ENCODE measurements around the gene MISFA.

Gene MISFA

GRCh38 chr11:18600915-18601569 lies 1.5 kb downstream of the MISFA start:
- no peak for DNase-seq (ENCODE audit: low read depth in 1 of 2, low spot score in 1 of 2)
- Histone ChIP-seq H3K27me3 (ENCODE audit: insufficient read depth, poor library complexity, severe bottlenecking) (no peaks in the 10 kb centered on the region), H3K27ac (replicated peaks) (no peak overlapping the region), H3K4me3 (replicated peaks; ENCODE audit: insufficient read depth, low read length) (no peak overlapping the region)
- no peak for TF ChIP-seq REST (IDR thresholded peaks at IDR 0.05; ENCODE audit: insufficient replicate concordance, low read depth)
- no peak for TF ChIP-seq SPI1 (IDR thresholded peaks at IDR 0.05; ENCODE audit: borderline replicate concordance, low read depth)
- no peak for TF ChIP-seq POLR2AphosphoS5 (IDR thresholded peaks at IDR 0.05; ENCODE audit: low read depth)
- TF ChIP-seq GABPA (IDR thresholded peaks at IDR 0.05; ENCODE audit: low read depth): no peak
- TF ChIP-seq CTCF (IDR thresholded peaks at IDR 0.05; ENCODE audit: insufficient read depth, low read length): no peak

- TF ChIP-seq GABPA (IDR thresholded peaks at IDR 0.05; ENCODE audit: low read depth) (no peak), SPI1 (IDR thresholded peaks at IDR 0.05; ENCODE audit: borderline replicate concordance, low read depth) (no peak), POLR2AphosphoS5 (IDR thresholded peaks at IDR 0.05; ENCODE audit: low read depth) (no peak), REST (IDR thresholded peaks at IDR 0.05; ENCODE audit: insufficient replicate concordance, low read depth) (no peak), CTCF (IDR thresholded peaks at IDR 0.05; ENCODE audit: insufficient read depth, low read length) (no peak)
- no peak for DNase-seq (ENCODE audit: low read depth in 1 of 2, low spot score in 1 of 2)
- no peak overlapping the region for H3K27ac ChIP-seq (replicated peaks)
Observed at GRCh38 chr11:18608376-18608775, 8.8 kb downstream of the MISFA start.

GRCh38 chr11:18611196-18611595 lies 11.6 kb downstream of the MISFA start:
- TF ChIP-seq REST (IDR thresholded peaks at IDR 0.05; ENCODE audit: insufficient replicate concordance, low read depth): no peak
- no peak for TF ChIP-seq CTCF (IDR thresholded peaks at IDR 0.05; ENCODE audit: insufficient read depth, low read length)
- no peak for TF ChIP-seq SPI1 (IDR thresholded peaks at IDR 0.05; ENCODE audit: borderline replicate concordance, low read depth)
- no peak for TF ChIP-seq GABPA (IDR thresholded peaks at IDR 0.05; ENCODE audit: low read depth)
- TF ChIP-seq POLR2AphosphoS5 (IDR thresholded peaks at IDR 0.05; ENCODE audit: low read depth): no peak
- H3K4me3 ChIP-seq (replicated peaks; ENCODE audit: insufficient read depth, low read length): no peak overlapping the region
- DNase-seq (ENCODE audit: low read depth in 1 of 2, low spot score in 1 of 2): no peak

More at GRCh38 chr11:18608376-18608775, 8.8 kb downstream of the MISFA start:
- H3K4me3 ChIP-seq (replicated peaks; ENCODE audit: insufficient read depth, low read length): no peak overlapping the region
- H3K27me3 ChIP-seq (ENCODE audit: insufficient read depth, poor library complexity, severe bottlenecking): no peaks in the 10 kb centered on the region

More at GRCh38 chr11:18611196-18611595, 11.6 kb downstream of the MISFA start:
- no peaks in the 10 kb centered on the region for H3K27me3 ChIP-seq (ENCODE audit: insufficient read depth, poor library complexity, severe bottlenecking)
- H3K27ac ChIP-seq (replicated peaks): no peak overlapping the region
